Left kidney (tissue), 8 donors: ENCODE data around the gene VPREB3. TPM values are rescaled to one million over a fixed set of nuclear protein-coding genes. Genes with fewer than 3 reads are reported as not detected.

ENCODE experiments used
- DNase-seq: peaks from one replicate; pipeline ENCODE4 v3.0.0-alpha.2; 2013
- long read RNA-seq, 8 donors: transcript quantifications; one replicate each; lab custom pipeline, GENCODE V29; 2026
- polyA plus RNA-seq: library from polyadenylated mRNA; unstranded; fragments of 120-200 nt; gene quantifications from one replicate; pipeline ENCODE4 v1.2.1, GENCODE V29; 2013; ENCODE audit not compliant: insufficient read length

The VPREB3 gene, protein sequence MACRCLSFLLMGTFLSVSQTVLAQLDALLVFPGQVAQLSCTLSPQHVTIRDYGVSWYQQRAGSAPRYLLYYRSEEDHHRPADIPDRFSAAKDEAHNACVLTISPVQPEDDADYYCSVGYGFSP
- polyA plus RNA-seq = not detected
- long read RNA-seq, donor 1 = 0 reads
- long read RNA-seq, donor 2 = 0 reads
- long read RNA-seq, donor 3 = 0 reads
- long read RNA-seq, donor 4 = 0 reads
- long read RNA-seq, donor 5, partial matches to known transcripts = 0 of 1 reads
- long read RNA-seq, donor 5, other reads (novel, unspliced or antisense) = 0 of 1 reads
- long read RNA-seq, donor 6, partial matches to known transcripts = 0 of 1 reads
- long read RNA-seq, donor 6, other reads (novel, unspliced or antisense) = 0 of 1 reads
- long read RNA-seq, donor 7 = 0 reads
- long read RNA-seq, donor 8 = 0 reads

DNA sequence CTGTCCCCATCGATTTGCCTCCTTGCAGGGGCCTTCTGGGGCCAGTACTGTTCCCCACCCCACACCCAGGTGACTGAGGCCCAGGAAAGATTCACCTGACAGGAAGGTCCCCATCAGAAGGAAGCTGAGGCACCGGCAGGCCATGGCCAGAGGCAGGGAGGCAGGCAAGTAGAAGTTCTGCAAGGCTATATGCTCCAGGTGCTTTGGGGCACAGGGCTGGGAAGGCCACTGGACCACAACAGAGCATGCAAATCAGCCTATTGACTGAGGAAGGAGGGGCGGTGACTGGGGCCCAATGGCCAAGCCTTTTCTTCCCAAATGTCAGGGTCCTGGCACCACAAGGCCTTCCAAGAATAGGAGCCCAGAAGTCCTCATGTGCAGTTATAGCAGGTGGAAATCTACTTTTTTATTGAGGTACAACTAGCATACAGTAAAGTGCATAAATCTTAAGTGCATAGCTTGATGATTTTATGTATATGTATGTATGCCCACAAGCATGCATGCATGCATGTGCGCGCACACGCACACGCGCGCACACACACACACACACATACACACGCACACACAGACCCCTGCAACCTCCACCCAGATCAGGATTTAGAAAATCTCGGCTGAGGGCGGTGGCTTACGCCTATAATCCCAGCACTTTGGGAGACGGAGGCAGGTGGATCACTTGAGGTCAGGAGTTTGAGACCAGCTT lies at the start of gene VPREB3:
VPREB3 (minus strand) TSS at position 206 of the 700 bp plus-strand sequence; CDS start at position 144, 62 bp downstream.
- no peak for DNase-seq

DNA sequence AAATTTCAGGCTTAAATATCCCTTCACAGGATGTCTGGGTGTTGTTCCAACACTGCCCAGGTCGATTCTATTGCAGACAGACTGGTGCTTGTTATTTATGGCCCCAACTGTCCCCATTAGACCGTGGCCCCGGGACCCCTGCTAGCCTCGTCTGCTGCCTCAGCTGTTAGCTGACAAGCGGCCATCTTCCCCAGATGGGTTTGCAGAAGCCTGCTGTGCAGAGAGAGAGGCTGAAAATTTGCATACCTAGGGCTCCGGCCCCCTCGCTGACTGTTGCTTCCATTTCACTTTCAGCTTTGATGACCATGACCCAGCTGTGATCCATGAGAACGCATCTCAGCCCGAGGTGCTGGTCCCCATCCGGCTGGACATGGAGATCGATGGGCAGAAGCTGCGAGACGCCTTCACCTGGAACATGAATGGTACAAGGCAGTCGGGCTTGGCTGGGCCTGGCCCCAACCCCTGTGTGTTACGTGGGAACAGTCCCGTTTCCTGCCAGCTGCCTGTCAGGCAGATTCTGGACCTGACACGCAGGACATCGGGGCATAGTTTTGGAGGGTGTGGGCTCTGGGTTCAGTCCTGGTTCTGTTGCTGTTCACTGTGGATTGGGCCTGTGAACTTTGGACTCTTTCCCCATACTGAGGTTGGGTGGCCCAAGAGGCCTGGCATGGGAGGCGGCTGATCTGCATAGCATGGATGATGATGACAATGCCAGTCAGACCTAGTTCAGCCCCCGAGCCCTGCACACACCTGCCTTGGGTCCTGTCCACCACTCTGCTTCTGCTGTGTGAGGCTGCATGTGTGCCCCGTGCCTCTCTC lies 49.0 kb upstream of the VPREB3 start:
- DNase-seq = no peak

DNA sequence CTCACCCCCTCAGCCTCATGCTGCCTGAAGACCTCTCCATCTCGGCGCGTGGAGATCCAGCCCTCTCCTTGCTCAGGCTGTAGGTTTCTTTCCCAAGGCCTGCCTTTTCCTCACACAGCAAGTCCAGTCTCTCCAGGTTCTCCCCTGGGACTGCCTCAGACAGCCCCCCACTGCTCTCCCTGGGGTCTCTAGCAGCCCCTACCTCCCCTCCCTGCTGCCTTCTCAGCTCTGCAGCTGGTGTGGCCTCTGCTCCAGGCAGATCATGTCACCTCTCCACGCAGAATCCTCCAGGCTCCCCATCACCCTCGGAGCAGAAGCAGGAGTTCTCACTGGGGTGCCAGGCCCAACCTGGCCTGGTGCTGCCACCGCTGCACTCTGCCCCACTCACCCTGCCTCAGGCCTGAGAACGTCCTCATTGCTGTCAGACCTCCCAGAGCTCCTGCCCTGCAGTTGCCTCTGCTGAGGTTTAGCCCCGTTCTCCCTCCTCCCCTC lies 47.7 kb upstream of the VPREB3 start:
- DNase-seq = no peak

DNA sequence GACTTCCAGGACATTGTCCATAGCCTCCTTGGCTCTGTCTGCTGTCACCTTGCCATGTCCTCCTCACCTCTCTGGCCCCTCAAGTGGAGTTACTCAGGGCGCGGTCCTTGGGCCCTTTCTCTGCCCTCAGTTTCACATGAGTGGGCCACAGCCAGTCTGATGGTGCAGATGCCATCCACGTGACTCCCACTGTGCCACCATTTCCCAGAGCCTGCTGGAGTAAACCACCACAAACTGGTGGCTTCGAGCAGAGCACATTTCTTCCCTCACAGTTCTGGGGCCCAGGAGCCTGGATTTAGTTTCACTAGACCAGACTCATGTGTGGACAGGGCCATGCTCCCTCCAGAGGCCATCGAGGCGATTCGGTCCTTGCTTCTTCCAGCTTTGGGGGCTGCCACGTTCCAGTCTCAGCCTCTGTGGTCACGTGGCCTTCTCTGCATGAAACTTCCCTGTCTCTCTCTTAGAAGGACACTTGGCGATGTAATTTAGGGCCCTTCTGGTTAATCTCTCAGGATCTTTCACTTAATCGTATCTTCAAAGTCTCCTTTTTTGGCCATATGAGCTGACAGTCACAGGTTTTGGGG lies 47.1 kb upstream of the VPREB3 start:
- no peak for DNase-seq

DNA sequence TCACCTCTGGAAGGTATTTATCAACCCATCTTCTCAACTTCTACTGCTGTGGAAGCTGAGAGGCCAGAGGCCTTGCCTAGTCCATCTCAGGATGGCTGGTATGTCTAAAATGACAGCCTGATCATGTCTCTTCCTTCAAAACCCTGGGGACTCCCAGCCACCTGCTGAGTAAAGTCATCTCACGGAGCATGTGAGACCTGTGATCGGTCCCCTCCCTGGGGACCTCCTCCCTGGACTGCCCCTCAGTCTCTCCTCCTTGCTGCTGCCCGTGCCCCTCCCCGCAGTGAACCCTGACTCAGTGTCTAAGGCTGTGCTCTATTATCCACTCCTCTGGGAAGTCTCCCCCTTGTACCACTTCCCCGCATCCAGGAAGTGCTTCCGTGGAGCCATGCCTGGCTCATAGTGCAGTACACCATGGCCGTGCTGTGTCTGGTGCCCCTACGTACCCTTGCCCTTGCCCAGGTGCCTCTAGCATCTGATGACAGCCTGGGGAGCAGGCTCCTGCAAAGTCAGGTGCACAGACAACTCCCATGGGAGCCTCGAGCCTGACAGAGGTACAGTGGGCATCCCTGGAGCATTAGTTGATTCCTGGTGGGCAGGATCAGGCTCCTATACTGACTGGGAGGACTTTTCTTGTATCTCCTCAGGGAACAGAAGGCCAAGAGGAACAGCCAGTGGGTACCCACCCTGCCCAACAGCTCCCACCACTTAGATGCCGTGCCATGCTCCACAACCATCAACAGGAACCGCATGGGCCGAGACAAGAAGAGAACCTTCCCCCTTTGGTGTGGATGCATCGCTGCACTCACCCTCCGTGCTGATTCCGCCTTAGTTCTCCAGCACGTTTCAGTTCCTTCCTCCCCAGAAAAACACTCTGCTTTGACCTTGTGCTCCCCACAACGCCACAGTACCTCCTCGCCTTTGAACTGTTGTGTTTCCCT lies 46.3 kb upstream of the VPREB3 start:
- no peak for DNase-seq

DNA sequence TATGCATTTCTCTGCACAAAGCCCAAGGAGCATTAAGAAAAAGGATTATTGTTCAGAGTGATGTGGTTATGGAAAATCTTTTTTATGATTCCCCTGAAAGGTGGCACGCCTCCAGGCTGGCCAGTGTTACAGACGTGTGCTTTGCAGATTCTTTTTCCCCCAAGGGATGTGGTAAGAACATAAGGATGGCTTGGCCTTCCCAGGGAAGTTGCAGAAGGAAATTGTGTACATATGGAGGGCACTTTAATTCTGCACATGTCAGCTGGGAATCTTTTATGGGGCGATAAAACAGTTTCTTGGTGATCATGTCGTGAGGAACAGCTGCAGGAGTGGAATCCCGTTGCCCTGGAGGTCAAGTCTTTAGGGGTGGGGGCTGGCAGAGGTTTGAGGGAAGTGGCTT lies 42.2 kb upstream of the VPREB3 start:
- no peak for DNase-seq

DNA sequence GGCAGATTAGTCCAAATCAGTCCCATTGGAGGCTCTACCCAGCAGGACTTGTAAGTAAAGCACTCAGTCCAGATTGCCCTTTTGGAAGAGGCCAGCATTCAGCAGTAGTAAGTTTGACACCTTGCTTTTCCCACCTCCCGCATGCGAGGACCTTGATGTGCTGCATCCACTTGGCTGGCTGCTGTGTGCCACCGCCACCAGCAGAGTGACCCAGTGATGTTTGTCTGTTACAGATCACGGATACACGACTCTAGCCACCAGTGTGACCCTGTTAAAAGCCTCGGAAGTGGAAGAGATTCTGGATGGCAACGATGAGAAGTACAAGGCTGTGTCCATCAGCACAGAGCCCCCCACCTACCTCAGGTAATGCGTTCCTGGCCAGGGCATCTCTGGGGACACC lies 39.1 kb upstream of the VPREB3 start:
- no peak for DNase-seq

DNA sequence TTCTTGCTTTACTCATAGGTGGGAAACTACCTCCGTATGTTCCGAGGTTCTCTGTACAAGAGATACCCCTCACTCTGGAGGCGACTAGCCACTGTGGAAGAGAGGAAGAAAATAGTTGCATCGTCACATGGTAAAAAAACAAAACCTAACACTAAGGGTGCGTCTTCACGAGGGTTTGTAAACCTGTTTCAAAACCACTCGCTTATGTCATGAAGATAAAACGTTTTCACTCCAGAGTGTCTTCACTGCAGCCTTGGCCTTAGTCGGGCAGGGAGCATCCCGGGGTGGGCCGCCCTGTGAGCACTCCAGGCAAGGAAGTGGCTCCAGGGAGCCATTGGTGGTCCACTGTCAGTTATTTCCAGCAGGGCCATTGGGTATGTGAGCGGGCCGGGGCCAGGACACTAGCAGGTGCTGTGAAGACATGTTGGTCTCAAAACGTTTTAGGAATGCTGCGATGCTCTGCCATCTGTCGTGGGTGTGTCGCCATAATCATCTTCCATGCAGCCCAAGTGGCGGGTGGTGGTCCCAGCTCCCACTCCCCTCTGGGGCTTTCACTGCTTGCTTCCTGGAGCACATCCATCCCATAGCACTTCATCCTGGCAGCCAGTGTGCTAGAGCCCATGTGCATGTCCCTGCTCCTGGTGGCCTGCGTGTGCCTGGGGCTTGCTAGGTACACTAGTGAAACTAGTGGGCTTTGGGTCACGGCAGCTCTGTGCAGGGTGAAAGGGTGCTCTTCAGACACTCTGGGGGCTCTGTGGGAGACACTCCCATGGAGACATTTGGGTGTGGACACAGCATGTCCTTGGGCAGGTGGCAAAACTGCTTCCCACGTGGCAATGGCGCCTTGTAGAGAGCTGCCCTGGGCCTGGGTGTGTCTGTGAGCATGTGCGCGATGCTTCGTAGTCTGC lies 37.8 kb upstream of the VPREB3 start:
- DNase-seq = no peak

DNA sequence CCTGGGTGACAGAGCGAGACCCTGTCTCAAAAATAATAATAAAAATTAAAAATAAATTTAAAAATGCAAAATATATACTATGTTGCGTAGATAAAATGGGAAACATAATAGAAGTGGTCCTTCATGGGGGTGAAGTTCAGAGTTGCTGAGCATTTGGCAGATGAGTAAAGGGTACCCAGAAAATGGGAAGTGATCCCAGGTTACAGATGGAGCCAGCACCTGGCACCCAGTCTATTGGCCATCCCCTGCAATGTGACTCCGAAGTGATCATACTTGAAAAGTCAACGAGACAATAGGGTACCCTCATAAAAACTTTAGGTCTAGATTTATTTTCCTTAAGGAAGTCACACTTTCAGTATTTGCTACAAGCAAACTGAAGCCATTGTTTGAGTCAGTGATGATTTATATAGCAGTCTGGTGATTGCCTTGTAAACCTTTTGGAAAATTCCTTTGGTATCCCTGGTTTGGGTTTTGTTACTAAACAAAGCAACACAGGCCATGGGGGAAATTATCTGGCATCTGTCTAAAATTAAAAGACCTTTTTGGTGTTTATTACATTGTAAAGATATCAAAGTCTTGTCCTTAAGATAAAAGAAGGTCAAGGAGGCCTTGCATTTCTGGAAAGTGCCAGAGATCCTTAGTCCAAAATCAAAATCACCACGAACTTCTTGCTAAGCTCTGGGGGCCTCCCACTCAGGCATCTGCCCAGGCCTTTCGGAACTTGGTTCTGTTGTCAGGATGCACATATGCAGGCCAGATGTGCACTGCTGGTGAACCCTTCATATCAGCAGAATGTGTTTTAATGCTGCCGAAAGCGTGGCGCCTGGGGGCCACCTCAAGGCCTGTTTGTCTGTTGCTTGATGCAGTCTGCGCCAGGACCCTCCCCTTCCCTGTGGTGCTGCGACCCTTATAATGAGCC lies 36.9 kb upstream of the VPREB3 start:
- no peak for DNase-seq

DNA sequence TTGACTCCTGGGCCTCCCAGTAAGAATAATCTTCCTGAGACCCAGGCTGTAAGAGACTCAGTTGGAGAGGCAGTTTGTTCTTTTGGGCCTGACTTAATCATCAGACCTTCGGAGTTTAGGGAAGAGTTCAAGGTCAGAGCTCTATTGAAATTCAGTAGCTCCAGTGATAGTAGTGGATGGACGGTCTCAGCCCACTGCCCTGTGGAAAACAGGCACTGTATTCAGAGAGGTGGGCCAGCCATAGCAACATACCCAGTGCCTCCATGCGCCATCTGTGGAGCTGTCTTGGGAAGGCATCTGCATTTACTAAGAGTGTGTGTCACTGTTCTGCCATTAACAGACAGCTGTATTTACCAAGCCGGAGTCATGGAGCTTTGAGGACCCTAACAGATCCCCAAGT lies 35.4 kb upstream of the VPREB3 start:
- DNase-seq = no peak

DNA sequence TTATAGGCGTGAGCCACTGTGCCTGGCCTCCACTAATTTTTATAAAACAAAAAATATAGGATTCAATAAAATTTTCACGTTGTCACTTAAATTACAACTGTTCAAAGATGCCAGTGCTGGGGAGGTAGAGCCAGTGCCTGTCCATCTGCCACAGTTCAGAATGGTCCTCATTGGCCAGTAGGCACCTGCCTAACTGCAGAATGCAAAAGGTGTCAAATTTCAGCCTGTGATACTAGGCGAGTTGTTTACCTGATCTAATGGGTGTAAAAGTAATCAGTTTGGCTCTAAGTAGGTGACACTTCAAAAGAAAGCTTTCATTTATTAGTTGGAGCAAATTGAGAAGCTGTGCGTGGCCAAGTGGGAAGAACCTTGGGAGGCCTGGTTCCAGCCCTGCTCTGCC lies 34.9 kb upstream of the VPREB3 start:
- DNase-seq = no peak

DNA sequence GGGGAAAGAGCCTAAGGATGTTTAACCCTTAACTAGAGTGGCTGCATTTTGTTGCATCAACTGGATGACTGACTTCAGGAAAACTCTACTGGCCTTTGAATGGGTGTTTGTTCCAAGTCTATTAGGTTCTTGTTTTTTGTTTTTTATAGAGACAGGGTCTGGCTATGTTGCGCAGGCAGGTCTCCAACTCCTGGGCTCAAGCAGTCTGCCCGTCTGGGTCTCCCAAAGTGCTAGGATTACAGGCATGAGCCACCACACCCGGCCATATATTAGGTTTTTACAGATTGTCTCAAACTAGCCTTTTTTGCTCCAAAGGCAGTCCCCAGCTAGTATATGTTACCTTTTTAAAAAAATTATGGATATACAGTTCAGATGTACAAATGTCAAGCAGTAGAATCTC lies 33.7 kb upstream of the VPREB3 start:
- DNase-seq = no peak

DNA sequence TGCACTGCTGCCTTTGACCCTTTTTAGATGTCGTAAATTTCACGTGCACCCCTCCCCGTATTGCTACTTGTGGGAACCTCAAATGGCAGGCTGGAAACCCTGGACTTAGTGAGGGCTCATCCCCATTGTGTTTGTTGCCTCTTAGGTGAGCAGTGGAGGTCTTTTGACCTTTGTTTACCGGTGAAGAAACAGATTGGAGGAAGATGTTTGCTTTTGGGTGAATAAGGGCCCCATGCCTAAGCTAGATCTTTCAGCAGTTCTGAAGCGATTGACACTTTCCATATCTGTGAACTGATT lies 33.3 kb upstream of the VPREB3 start:
- no peak for DNase-seq

DNA sequence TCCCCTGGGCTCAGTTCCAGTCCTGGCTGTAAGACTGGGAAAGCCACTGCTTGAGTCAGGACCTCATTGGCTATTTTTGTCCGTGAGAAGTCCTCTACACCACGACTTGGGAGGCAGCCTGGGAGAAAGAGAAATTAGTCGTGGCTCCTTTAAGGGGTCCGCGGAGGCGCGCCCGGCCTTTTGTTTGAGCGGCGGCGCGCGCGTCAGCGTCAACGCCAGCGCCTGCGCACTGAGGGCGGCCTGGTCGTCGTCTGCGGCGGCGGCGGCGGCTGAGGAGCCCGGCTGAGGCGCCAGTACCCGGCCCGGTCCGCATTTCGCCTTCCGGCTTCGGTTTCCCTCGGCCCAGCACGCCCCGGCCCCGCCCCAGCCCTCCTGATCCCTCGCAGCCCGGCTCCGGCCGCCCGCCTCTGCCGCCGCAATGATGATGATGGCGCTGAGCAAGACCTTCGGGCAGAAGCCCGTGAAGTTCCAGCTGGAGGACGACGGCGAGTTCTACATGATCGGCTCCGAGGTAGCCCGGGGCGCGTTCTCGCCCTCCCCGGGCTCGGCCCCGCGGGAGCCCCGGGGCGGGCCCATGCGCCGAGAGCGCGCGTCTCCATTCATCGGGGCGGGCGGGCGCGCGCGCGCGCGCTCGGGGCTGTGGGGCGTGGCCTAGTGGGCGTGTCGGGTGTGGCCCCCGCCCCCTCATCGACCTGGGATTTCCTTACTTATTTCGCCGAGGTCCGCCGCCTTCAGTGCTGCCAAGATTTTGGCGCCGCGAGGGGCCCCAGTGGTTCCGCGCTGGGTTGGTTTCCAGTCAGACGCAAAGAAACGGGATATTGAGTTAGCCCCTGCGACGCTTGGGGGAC lies 32.8 kb upstream of the VPREB3 start, which contains the start of gene SMARCB1:
SMARCB1 (plus strand) TSS at position 215 of the 848 bp plus-strand sequence; CDS start at position 419, 204 bp downstream.
- DNase-seq = peak; percentile 92

DNA sequence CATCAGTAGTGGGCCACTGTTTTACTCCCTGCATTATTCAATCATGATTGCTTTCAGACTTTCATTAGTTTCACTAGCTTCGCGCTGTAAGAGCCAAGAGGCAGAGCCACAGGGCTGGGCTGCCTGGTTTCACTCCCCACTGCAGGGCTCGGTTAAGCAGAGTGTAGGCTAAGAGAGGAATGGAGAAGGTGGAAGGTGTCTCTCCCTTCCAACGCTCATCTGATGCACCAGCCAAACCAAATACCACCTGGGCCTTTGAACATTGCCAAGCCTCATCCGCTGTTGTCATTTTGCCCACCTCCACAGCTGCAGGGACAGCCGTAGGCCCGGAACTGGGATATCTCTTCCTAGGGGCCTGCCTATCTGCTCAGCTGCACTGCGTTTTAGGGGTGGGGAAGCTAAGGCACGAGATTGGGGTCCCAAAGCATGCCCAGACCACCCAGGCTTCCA lies 32.1 kb upstream of the VPREB3 start:
- no peak for DNase-seq

DNA sequence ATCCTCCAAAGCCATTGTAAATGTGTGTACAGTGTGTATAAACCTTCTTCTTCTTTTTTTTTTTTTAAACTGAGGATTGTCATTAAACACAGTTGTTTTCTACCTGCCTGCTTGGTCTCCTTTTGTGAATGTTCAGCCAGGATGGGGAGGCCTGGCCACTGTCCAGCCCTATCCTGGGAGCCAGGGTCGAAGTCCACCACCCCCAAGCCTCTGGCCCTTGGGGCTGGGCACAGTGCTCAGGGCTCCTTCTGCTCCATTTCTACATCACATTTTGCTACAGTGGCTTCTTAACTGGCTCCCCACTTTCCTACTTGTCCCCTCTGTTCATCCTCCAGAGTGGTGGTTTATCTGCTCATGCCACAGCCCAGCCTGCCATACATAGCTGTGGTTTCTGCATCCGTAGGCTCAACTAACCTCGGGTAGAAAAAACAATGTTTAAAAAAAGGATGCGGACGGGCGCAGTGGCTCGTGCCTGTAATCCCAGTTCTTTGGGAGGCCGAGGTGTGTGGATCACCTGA lies 30.0 kb upstream of the VPREB3 start:
- no peak for DNase-seq
